ENCODE measurements around the gene CLIP2.
"Not testable (repeated sequence)": the region's sequence is repeated elsewhere in the genome, so short reads cannot be mapped to it uniquely, and the experiment has no call there.

CLIP2 gene

GRCh38 chr7:74403521-74404387 is 114.5 kb downstream of the CLIP2 start:
- no peak for DNase-seq (ENCODE audit: low spot score)

GRCh38 chr7:74404388-74404700 is 115.1 kb downstream of the CLIP2 start:
- DNase-seq (ENCODE audit: low spot score): no peak

DNA sequence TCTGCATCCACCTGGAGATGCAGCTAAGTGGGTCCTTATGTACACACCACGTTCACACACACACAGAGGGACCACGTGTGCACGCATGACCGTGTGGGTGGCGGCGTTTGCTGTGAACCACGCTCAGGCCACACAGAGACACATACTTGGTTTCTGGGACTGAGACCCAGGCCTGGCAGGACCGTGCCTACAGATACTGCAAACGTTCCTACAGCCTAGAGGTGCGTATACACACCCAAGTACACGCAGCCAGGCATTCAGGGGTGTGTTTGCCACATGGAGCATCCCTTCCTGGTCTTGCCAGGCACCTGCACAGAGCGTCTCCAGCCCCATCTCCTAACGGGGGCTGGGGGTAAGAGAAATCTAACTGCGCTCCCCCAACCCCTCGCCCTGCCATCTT is 115.5 kb downstream of the CLIP2 start:
- no peak for DNase-seq (ENCODE audit: low spot score)

DNA sequence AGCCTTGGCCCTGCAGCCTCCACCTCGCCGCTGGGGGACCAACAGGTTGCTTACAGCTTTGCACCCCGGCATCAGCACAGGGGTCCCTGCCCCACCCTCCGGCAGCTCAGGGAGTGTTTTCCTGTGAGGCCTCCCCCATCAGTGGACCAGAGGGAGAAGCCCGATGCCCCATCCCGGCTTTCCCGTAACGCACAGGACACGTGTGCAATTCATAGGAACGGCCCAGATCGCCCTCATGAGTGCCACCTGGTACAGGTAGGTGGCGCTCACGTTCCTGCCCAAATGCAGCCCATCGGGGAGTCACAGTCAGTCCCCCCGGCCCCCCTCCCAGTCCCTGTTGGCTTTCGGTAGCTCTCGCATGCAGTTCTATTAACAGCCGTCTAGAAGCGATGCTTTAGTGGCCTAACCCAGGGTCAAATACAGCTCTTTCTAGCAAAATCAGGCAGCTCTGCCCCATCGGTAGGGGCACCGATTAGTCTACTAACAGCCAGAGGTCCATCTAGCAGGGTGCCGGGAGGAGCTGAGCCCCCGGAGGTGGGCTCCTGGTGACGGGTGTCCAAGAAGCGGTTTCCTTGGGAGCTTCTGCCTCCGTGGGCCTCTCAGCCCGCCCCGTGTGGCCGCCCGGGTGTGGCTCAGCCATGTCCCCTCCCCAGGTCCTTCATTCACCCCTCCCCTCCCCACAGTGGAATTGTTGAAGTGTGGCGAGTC is 116.1 kb downstream of the CLIP2 start:
- DNase-seq (ENCODE audit: low spot score): no peak

GRCh38 chr7:74405899-74406512 is 116.8 kb downstream of the CLIP2 start:
- DNase-seq (ENCODE audit: low spot score): no peak

- no peak for DNase-seq (ENCODE audit: low spot score)
Observed at GRCh38 chr7:74407958-74408357, 118.8 kb downstream of the CLIP2 start.

DNA sequence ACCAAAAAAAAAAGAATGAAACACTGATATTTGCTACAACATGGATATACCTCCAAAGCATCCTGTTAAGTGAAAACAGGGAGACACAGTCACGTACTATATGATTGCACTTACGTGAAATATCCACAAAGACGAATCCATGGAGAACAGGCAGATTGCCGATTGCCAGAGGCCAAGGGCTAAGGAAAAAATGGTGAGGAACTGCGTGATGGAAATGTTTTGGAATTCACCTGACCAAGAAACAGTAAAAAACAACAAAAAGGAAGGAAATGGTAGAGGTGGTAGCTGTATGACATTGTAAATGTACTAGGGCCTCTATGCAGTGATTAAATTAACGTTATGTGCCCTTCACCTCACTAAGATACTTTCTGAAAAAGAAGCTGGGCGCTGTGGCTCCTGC is 120.4 kb downstream of the CLIP2 start:
- DNase-seq (ENCODE audit: low spot score): no peak

- no peak for DNase-seq (ENCODE audit: low spot score)
Observed at GRCh38 chr7:74410772-74411171, 121.6 kb downstream of the CLIP2 start.

DNA sequence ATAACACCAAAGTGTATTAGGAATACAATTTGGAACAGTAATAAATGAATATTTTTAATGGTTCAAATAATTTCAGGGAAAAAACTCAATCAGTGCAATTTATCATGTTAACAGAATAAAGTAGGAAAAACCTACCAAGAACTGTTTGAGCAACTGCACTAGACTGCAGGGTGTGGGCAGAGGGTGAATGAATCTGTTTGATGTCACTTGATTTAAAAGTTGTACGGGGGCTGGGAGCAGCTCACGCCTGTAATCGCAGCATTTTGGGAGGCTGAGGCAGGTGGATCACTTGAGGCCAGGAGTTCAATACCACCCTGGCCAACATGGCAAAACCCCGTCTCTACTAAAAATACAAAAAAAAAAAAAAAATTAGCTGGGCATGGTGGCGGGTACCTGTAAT is 122.4 kb downstream of the CLIP2 start:
- not testable (repeated sequence) for DNase-seq (ENCODE audit: low spot score)

DNA sequence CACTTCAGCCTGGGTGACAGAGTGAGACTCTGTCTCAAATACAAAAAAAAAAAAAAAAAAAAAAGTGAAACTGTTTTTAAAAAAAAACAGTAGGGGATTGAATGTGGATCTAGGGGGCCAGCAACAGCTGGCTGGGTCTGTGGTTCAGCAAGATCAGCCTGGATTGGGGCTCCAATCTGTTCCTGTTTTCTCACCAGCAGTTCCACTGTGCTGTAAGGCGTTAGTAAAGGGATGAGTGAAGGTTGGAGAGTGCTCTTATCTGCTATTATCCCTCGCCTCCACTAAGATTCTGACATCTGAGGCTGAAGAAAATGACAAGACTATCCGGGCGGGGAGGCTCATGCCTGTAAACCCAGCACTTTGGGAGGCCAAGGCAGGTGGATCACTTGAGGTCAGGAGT is 122.8 kb downstream of the CLIP2 start:
- no peak for DNase-seq (ENCODE audit: low spot score)

DNA sequence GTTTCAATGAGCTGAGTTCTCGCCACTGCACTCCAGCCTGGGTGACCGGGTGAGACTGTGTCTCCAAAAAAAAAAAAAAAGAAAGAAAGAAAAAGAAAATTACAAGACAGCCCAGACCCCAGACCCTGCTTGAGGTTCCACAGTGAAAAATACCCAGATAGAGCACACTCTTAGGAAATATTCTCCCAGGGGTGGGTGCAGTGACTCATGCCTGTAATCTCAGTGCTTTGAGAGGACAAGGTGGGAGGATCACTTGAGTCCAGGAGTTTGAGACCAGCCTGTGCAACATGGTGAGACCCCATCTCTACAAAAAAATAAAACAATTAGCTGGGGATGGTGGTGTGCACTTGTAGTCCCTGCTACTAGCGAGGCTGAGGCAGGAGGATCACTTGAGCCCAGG is 123.4 kb downstream of the CLIP2 start:
- DNase-seq (ENCODE audit: low spot score): no peak

DNA sequence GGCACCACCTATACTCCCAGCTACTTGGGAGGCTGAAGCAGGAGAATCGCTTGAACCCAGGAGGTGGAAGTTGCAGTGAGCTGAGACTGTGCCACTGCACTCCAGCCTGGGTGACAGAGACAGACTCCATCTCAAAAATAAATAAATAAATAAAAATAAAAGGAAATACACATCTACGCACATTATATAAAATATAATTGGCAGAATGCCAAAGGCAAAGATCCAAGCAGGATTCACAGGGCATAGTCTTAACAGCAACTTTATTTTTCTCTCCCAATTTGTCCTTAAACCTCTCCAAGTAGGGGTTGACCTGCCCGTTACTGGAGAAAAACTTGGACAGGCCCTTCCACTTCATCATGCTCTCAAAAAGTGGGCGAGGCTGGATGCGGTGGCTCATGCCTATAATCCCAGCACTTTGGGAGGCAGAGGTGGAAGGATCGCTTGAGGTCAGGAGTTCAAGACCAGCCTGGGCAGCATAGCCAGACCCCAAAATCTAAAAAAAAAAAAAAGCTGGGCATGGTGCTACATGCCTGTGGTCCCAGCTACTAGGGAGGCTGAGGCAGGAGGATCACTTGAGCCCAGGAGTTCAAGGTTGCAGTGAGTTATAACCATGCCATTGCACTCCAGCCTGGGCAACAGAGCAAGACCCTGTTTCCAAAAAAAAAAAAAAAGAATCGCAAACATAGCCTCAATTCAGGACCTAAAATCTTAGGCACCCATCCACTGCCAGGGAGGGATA is 125.6 kb downstream of the CLIP2 start:
- DNase-seq (ENCODE audit: low spot score): not testable (repeated sequence)

DNA sequence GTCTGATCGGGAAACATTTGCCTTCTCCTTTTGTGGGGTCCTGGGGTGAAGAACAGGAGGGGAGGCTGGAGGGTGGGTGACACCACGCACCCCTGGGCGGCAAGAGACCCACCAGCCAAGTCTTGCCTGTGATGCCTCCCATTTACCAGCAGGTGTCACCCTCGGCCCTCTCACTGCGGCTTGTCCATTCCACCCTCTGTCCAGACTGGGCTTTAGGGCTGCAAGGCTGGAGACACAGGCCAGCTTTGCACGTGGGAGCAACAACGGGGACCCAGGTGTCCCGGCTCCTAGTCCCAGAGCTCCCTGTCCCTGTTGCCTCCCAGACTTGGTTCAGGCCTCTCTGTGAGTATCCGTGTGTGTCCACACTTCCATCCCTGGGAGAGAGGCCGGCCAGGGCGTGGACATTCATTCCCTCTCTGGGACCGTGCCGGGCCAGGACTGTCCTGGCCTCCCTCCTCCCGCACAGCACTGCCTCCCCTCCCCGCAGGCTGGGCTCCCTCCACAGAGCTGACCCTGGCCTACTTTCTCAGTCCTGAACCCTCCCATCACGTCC is 128.3 kb downstream of the CLIP2 start:
- DNase-seq (ENCODE audit: low spot score): peak; percentile 56

DNA sequence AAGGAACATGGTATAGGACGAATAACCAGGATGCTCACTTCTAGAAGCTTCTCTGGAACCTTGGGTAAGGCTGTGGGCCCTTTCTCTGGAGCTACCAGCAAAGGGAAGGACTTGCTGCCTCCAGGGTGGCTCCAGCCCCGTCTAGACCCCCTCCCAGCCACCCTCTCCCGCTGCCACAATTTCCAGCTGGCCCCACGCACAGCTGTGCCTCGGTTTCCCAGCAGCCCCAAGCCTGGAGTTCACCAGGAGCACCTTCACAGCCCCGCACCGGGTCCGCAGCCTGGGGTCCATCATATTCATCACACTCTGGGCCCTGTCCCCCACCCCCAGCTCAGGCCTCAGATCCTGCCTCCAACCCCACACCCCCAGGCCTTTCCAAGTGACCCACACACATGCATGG is 128.9 kb downstream of the CLIP2 start:
- DNase-seq (ENCODE audit: low spot score): no peak

DNA sequence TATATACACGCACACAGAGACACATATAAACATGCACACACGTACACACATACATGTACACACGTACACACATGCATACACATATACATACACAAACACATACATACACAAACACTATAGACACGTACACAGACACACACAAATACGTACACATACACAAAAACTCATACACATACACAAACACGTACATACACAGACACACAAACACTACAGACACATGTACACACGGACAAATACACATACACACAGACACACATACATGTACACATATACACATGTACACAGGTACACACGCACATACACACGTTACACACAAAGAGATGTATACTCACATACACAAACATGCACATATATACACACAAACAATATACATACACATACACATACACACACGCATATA is 129.3 kb downstream of the CLIP2 start:
- no peak for DNase-seq (ENCODE audit: low spot score)

- DNase-seq (ENCODE audit: low spot score): not testable (repeated sequence)
Observed at GRCh38 chr7:74419232-74419631, 130.0 kb downstream of the CLIP2 start.

GRCh38 chr7:74420006-74420405 is 130.8 kb downstream of the CLIP2 start:
- no peak for DNase-seq (ENCODE audit: low spot score)

GRCh38 chr7:74424291-74424880 is 135.2 kb downstream of the CLIP2 start:
- DNase-seq (ENCODE audit: low spot score): no peak

- no peak for DNase-seq (ENCODE audit: low spot score)
Observed at GRCh38 chr7:74428023-74428422, 138.8 kb downstream of the CLIP2 start.

- DNase-seq (ENCODE audit: low spot score): no peak
Observed at GRCh38 chr7:74429153-74429747, 140.0 kb downstream of the CLIP2 start.

GRCh38 chr7:74430409-74430808 is 141.2 kb downstream of the CLIP2 start:
- DNase-seq (ENCODE audit: low spot score): not testable (repeated sequence)

All from CD4-positive, alpha-beta T cell treated with Interleukin-15 for 4 hours (primary cell).